Smooth muscle cell (in vitro differentiated cells): ENCODE data around the gene CPM. TPM values are rescaled to one million over a fixed set of nuclear protein-coding genes. Genes with fewer than 3 reads are reported as not detected.

ENCODE experiments used
- DNase-seq: peaks from one replicate; lab custom pipeline; 2025; ENCODE audit not compliant: unreplicated experiment; lab: John Stamatoyannopoulos, UW
- H2AFZ ChIP-seq: fragments of 200-600 bp; sonication (generic); 2 replicates; pipeline ENCODE4 v1.6.0; 2016; ENCODE audit warnings: antibody characterized with exemption, low read depth, mild to moderate bottlenecking
- H3F3A ChIP-seq: fragments of 200-600 bp; sonication (generic); 2 replicates; pipeline ENCODE4 v1.6.0; 2017; ENCODE audit warnings: antibody characterized with exemption, low read depth
- H3K27ac ChIP-seq: fragments of 200-600 bp; sonication (generic); 2 replicates; pipeline ENCODE4 v1.5.1; 2016; ENCODE audit warnings: low read depth, mild to moderate bottlenecking
- H3K27me3 ChIP-seq: fragments of 200-600 bp; sonication (generic); 2 replicates; pipeline ENCODE4 v1.6.1; 2016; ENCODE audit warnings: low read depth, mild to moderate bottlenecking
- H3K36me3 ChIP-seq: fragments of 200-600 bp; sonication (generic); 2 replicates; pipeline ENCODE4 v1.5.1; 2016; ENCODE audit warnings: low read depth
- H3K4me1 ChIP-seq: fragments of 200-600 bp; sonication (generic); 2 replicates; pipeline ENCODE4 v1.5.1; 2016; ENCODE audit warnings: low read depth
- H3K4me2 ChIP-seq: fragments of 200-600 bp; sonication (generic); 2 replicates; pipeline ENCODE4 v1.6.0; 2016; ENCODE audit warnings: mild to moderate bottlenecking
- H3K4me3 ChIP-seq: fragments of 200-600 bp; sonication (generic); 2 replicates; pipeline ENCODE4 v1.5.1; 2016; ENCODE audit warnings: mild to moderate bottlenecking
- H3K79me2 ChIP-seq: fragments of 200-600 bp; sonication (generic); 2 replicates; pipeline ENCODE4 v1.6.0; 2016; ENCODE audit warnings: low read depth, mild to moderate bottlenecking
- H3K9ac ChIP-seq: fragments of 200-600 bp; sonication (generic); 2 replicates; pipeline ENCODE4 v1.6.0; 2016; ENCODE audit warnings: low read depth
- H3K9me3 ChIP-seq: fragments of 200-600 bp; sonication (generic); replicated peaks from 2 replicates; pipeline ENCODE4 v1.5.1; 2016; ENCODE audit warnings: low read depth
- H4K20me1 ChIP-seq: fragments of 200-600 bp; sonication (generic); 2 replicates; pipeline ENCODE4 v1.6.0; 2016; ENCODE audit warnings: low read depth
- CTCF ChIP-seq: fragments of 200-600 bp; sonication (generic); IDR thresholded peaks from 2 replicates; pipeline ENCODE4 v1.5.1; 2017; ENCODE audit warnings: borderline replicate concordance, mild to moderate bottlenecking, antibody characterized with exemption; ENCODE audit not compliant: insufficient read depth, poor library complexity, severe bottlenecking
- WGBS: methylation state at CpG from one replicate; pipeline ENCODE4 v1.1.7; 2016; ENCODE audit warnings: low lambda C conversion rate; 5-methylcytosine and 5-hydroxymethylcytosine counted together
- polyA plus RNA-seq: library from polyadenylated mRNA; unstranded; fragments of >200 nt; fragmentation: Nextera tagmentation; extraction: Ambion mirVana; gene quantifications from 2 replicates; pipeline ENCODE4 v1.2.1, GENCODE V29; 2016
- total RNA-seq: library from RNA; depleted of rRNA; stranded (reverse); fragments of >200 nt; gene quantifications from 2 replicates; pipeline ENCODE4 v1.2.3, GENCODE V29; 2014

The CPM gene
- total and polyA plus RNA-seq, 2 experiments from 2014 or later, result 0.57 to 6.2 TPM

- no peaks in the 10 kb centered on the region for H3K4me1 ChIP-seq
- no peak overlapping the region for H3K27ac ChIP-seq
- H3K4me3 ChIP-seq, result no peak overlapping the region
- H3F3A ChIP-seq, result peaks cover 29% of the 10 kb centered on the region
- H3K27me3 ChIP-seq, result no peaks in the 10 kb centered on the region
- peaks cover 21% of the 10 kb centered on the region for H3K36me3 ChIP-seq
- no peak for TF ChIP-seq CTCF
- 95% methylated on average over 14 of the region's 14 CpGs for WGBS
- DNase-seq, result no peak
- H3K79me2 ChIP-seq, result no peaks in the 10 kb centered on the region
- H2AFZ ChIP-seq, result no peak overlapping the region
- H3K4me2 ChIP-seq, result no peak overlapping the region
- no peaks in the 10 kb centered on the region for H3K9me3 ChIP-seq
- H3K9ac ChIP-seq, result no peak overlapping the region
- H4K20me1 ChIP-seq, result peaks cover 55% of the 10 kb centered on the region
These were observed 87.9 kb downstream of the CPM start for GRCh38 chr12:68844788-68845695.

- Histone ChIP-seq H3K27ac (no peak overlapping the region), H3K79me2 (no peaks in the 10 kb centered on the region), H3K36me3 (peaks cover 21% of the 10 kb centered on the region), H3K4me3 (no peak overlapping the region), H3K9ac (no peak overlapping the region), H3K4me2 (no peak overlapping the region), H2AFZ (no peak overlapping the region), H3K27me3 (no peaks in the 10 kb centered on the region), H3K9me3 (no peaks in the 10 kb centered on the region), H3F3A (peaks cover 29% of the 10 kb centered on the region), H3K4me1 (no peaks in the 10 kb centered on the region), H4K20me1 (peaks cover 62% of the 10 kb centered on the region)
- no peak for TF ChIP-seq CTCF
- WGBS, result 95% methylated on average over 4 of the region's 4 CpGs
- no peak for DNase-seq
These were observed 88.6 kb downstream of the CPM start for GRCh38 chr12:68844318-68844745.

GRCh38 chr12:68842784-68843567, 90.0 kb downstream of the CPM start:
- DNase-seq, result no peak
- no peak overlapping the region for H3K4me2 ChIP-seq
- H3K4me1 ChIP-seq, result no peaks in the 10 kb centered on the region
- H3K27ac ChIP-seq, result no peak overlapping the region
- no peak overlapping the region for H3K9ac ChIP-seq
- no peak overlapping the region for H2AFZ ChIP-seq
- H3K79me2 ChIP-seq, result no peaks in the 10 kb centered on the region
- peaks cover 29% of the 10 kb centered on the region for H3F3A ChIP-seq
- peaks cover 75% of the 10 kb centered on the region for H4K20me1 ChIP-seq
- H3K36me3 ChIP-seq, result peaks cover 32% of the 10 kb centered on the region
- TF ChIP-seq CTCF, result no peak
- no peaks in the 10 kb centered on the region for H3K27me3 ChIP-seq
- no peak overlapping the region for H3K4me3 ChIP-seq
- H3K9me3 ChIP-seq, result no peaks in the 10 kb centered on the region
- 86% methylated on average over 2 of the region's 2 CpGs for WGBS
